HG02610 (cell line): ENCODE measurements around the gene GOLPH3L.
"Not testable (repeated sequence)": the region's sequence is repeated elsewhere in the genome, so short reads cannot be mapped to it uniquely, and the experiment has no call there.

Experiments used
- ATAC-seq: cut with Tn5 transposase; IDR thresholded peaks from one replicate; pipeline ENCODE4 v1.9.1; 2021; ENCODE audit warnings: mild to moderate bottlenecking, moderate library complexity; ENCODE audit not compliant: unreplicated experiment

Gene GOLPH3L

GRCh38 chr1:150660584-150660983, 36.4 kb downstream of the GOLPH3L start:
- ATAC-seq: no peak

GRCh38 chr1:150657064-150657463, 39.9 kb downstream of the GOLPH3L start:
- not testable (repeated sequence) for ATAC-seq

GRCh38 chr1:150654635-150655034, 42.3 kb downstream of the GOLPH3L start:
- not testable (repeated sequence) for ATAC-seq

GRCh38 chr1:150650193-150650592, 46.8 kb downstream of the GOLPH3L start:
- no peak for ATAC-seq

- no peak for ATAC-seq
These were observed 47.4 kb downstream of the GOLPH3L start for GRCh38 chr1:150649441-150650075.

- ATAC-seq: no peak
These were observed 54.7 kb downstream of the GOLPH3L start for GRCh38 chr1:150642296-150642695.

GRCh38 chr1:150641126-150641815, 55.7 kb downstream of the GOLPH3L start:
- not testable (repeated sequence) for ATAC-seq

- ATAC-seq: not testable (repeated sequence)
These were observed 58.5 kb downstream of the GOLPH3L start for GRCh38 chr1:150638430-150638829.

GRCh38 chr1:150634839-150635622, 61.9 kb downstream of the GOLPH3L start:
- ATAC-seq: not testable (repeated sequence)

GRCh38 chr1:150629115-150629928, 67.6 kb downstream of the GOLPH3L start, which contains the start of gene ENSA:
Gene ENSA (minus strand): TSS chr1:150629612. CDS start chr1:150629470, 142 bp downstream.
- peak; percentile 88 for ATAC-seq

- no peak for ATAC-seq
These were observed 68.2 kb downstream of the GOLPH3L start for GRCh38 chr1:150628766-150629114.

- ATAC-seq: no peak
These were observed 69.0 kb downstream of the GOLPH3L start for GRCh38 chr1:150627826-150628410.

- ATAC-seq: no peak
These were observed 70.8 kb downstream of the GOLPH3L start for GRCh38 chr1:150626150-150626549.

- not testable (repeated sequence) for ATAC-seq
These were observed 72.4 kb downstream of the GOLPH3L start for GRCh38 chr1:150624546-150624945.

GRCh38 chr1:150624134-150624533, 72.8 kb downstream of the GOLPH3L start:
- ATAC-seq: not testable (repeated sequence)

- no peak for ATAC-seq
These were observed 74.5 kb downstream of the GOLPH3L start for GRCh38 chr1:150622303-150622975.

GRCh38 chr1:150621497-150622302, 75.3 kb downstream of the GOLPH3L start:
- no peak for ATAC-seq

GRCh38 chr1:150620919-150621318, 76.0 kb downstream of the GOLPH3L start:
- ATAC-seq: no peak
